GM12878 (cell line): ENCODE results near the gene GALNT3. TPM values are rescaled to one million over a fixed set of nuclear protein-coding genes. Genes with fewer than 3 reads are reported as not detected.

Experiments used
- ATAC-seq: fragments of 200-7000 bp; cut with Tn5 transposase; 3 replicates; pipeline ENCODE4 v1.9.1; 2020; ENCODE audit warnings: mild to moderate bottlenecking, moderate library complexity
- BruUV-seq: library from RNA; stranded (reverse); fragments of 400-500 nt; replicated peaks from 2 replicates; lab custom pipeline; 2021; lab: Mats Ljungman, UMichigan
- CTCF ChIA-PET: fragments of 300-600 bp; sonication (Branson Sonifier 250); formaldehyde crosslinking; extraction: SDS; loops from one replicate; lab custom pipeline; 2021; ENCODE audit warnings: inconsistent platforms; lab: Yijun Ruan, JAX
- POLR2A ChIA-PET: fragments of 350-600 bp; formaldehyde crosslinking; extraction: SDS; loops from one replicate; lab custom pipeline; 2021; ENCODE audit warnings: inconsistent platforms; lab: Charles Lee
- RAD21 ChIA-PET: fragments of 300-600 bp; sonication (Branson Sonifier 250); formaldehyde crosslinking; loops from one replicate; lab custom pipeline; 2023; ENCODE audit warnings: antibody characterized with exemption; ENCODE audit not compliant: unreplicated experiment; lab: Charles Lee
- SMC1A ChIA-PET: fragments of 300-600 bp; sonication (Branson Sonifier 250); formaldehyde crosslinking; loops from one replicate; lab custom pipeline; 2023; ENCODE audit not compliant: unreplicated experiment, uncharacterized antibody; lab: Charles Lee
- DNase-seq: peaks from one replicate; pipeline ENCODE4 v3.0.0-alpha.2; 2011; ENCODE audit warnings: low read depth, low spot score
- FAIRE-seq: peaks from 3 replicates; lab custom pipeline; 2011; peaks lifted over from hg19 to GRCh38; lab: Jason Lieb, UNC
- H2AFZ ChIP-seq: 2 replicates; pipeline ENCODE4 v1.6.0; 2011; ENCODE audit warnings: low read depth, low read length, control low read depth; ENCODE audit not compliant: control insufficient read depth
- H3K27ac ChIP-seq: 2 replicates; pipeline ENCODE4 v1.5.1; 2011; ENCODE audit warnings: control low read depth; ENCODE audit not compliant: control insufficient read depth, insufficient read depth
- H3K27me3 ChIP-seq, 2 experiments: replicated peaks in 1 of 2; 2 replicates each; pipeline versions ENCODE4 v1.6.0 to v1.6.1; 2011; ENCODE audit warnings: low read length in 1 of 2; ENCODE audit not compliant: control insufficient read depth in 2 of 2, insufficient read depth in 2 of 2
- H3K36me3 ChIP-seq, 2 experiments: 2 replicates each; pipeline ENCODE4 v1.5.1; 2011; ENCODE audit warnings: low read length in 1 of 2; ENCODE audit not compliant: control insufficient read depth in 2 of 2, insufficient read depth in 2 of 2
- H3K4me1 ChIP-seq: 2 replicates; pipeline ENCODE4 v1.6.1; 2011; ENCODE audit warnings: mild to moderate bottlenecking, low read length, moderate library complexity, mixed read lengths; ENCODE audit not compliant: control insufficient read depth, insufficient read depth
- H3K4me2 ChIP-seq: 2 replicates; pipeline ENCODE4 v1.6.0; 2011; ENCODE audit warnings: control low read depth; ENCODE audit not compliant: control insufficient read depth, insufficient read depth
- H3K4me3 ChIP-seq: fragments of 200-600 bp; sonication (generic); 2 replicates; pipeline ENCODE4 v1.5.1; 2016
- H3K79me2 ChIP-seq: 2 replicates; pipeline ENCODE4 v1.6.0; 2011; ENCODE audit warnings: low read length; ENCODE audit not compliant: control insufficient read depth, insufficient read depth
- H3K9ac ChIP-seq: 2 replicates; pipeline ENCODE4 v1.8.0; 2011; ENCODE audit warnings: low read length, control low read depth, mixed read lengths; ENCODE audit not compliant: control insufficient read depth, insufficient read depth
- H3K9me3 ChIP-seq: replicated peaks from 3 replicates; pipeline ENCODE4 v1.5.1; 2011; ENCODE audit warnings: mild to moderate bottlenecking, low read length; ENCODE audit not compliant: control insufficient read depth, insufficient read depth
- H4K20me1 ChIP-seq: 2 replicates; pipeline ENCODE4 v1.6.0; 2011; ENCODE audit not compliant: control insufficient read depth, insufficient read depth
- ASH2L ChIP-seq: fragments of 300-600, 200-600 bp; sonication (generic); IDR thresholded peaks from 2 replicates; pipeline ENCODE4 v1.6.1; 2017; ENCODE audit warnings: low read depth, mild to moderate bottlenecking, borderline replicate concordance
- ATF7 ChIP-seq: fragments of 450-650 bp; IDR thresholded peaks from 2 replicates; pipeline ENCODE4 v1.6.1; 2016; ENCODE audit warnings: low read depth, mild to moderate bottlenecking
- E4F1 ChIP-seq: fragments of 450-650 bp; IDR thresholded peaks from 2 replicates; pipeline ENCODE4 v1.6.1; 2018; ENCODE audit warnings: borderline replicate concordance, mild to moderate bottlenecking; ENCODE audit not compliant: partially characterized antibody
- GATAD2B ChIP-seq: fragments of 450-650 bp; conservative IDR thresholded peaks from 2 replicates; pipeline ENCODE4 v1.6.1; 2017; ENCODE audit warnings: low read depth, mild to moderate bottlenecking, moderate library complexity
- IRF4 ChIP-seq: IDR thresholded peaks from 2 replicates; pipeline ENCODE4 v1.6.1; 2011; ENCODE audit warnings: low read depth, low read length
- MTA3 ChIP-seq: IDR thresholded peaks from 2 replicates; pipeline ENCODE4 v1.6.1; 2012; ENCODE audit warnings: low read length, inconsistent platforms, borderline replicate concordance
- NFIC ChIP-seq: IDR thresholded peaks from 2 replicates; pipeline ENCODE4 v1.6.1; 2012; ENCODE audit warnings: low read depth, mild to moderate bottlenecking, inconsistent platforms, low read length, moderate library complexity
- NR2F1 ChIP-seq: fragments of 450-650 bp; conservative IDR thresholded peaks from 2 replicates; pipeline ENCODE4 v1.6.1; 2017; ENCODE audit warnings: mild to moderate bottlenecking
- PAX5 ChIP-seq: IDR thresholded peaks from 2 replicates; pipeline ENCODE4 v1.6.1; 2011; ENCODE audit warnings: low read depth, low read length, borderline replicate concordance
- RAD51 ChIP-seq: fragments of 450-650 bp; IDR thresholded peaks from 2 replicates; pipeline ENCODE4 v1.6.1; 2016; ENCODE audit warnings: moderate library complexity, mild to moderate bottlenecking, inconsistent platforms
- SMAD5 ChIP-seq: IDR thresholded peaks from 2 replicates; pipeline ENCODE4 v1.6.1; 2016; ENCODE audit warnings: antibody characterized with exemption, low read depth
- TAF1 ChIP-seq: IDR thresholded peaks from 2 replicates; pipeline ENCODE4 v1.6.1; 2011; ENCODE audit warnings: mild to moderate bottlenecking, low read depth, low read length, borderline replicate concordance
- WGBS: methylation state at CpG from one replicate; pipeline ENCODE4 v1.1.6; 2016; ENCODE audit warnings: low lambda C conversion rate; ENCODE audit not compliant: insufficient replicate concordance, insufficient coverage; ENCODE audit errors: missing lambda C conversion rate; 5-methylcytosine and 5-hydroxymethylcytosine counted together
- in situ Hi-C: fragments of 300-500 bp; cut with MboI; formaldehyde crosslinking; loops from 9 replicates; pipeline ENCODE4 v1.14.3; 2018; ENCODE audit warnings: mixed read lengths
- intact Hi-C: fragments of 100-400 bp; cut with micrococcal nuclease; formaldehyde crosslinking; loops from one replicate; pipeline ENCODE4 v1.14.2; 2022; ENCODE audit not compliant: unreplicated experiment
- polyA plus RNA-seq, 11 experiments: library from polyadenylated mRNA; depleted of rRNA in 4 of 11; unstranded in 6 of 11; stranded (reverse) in 5 of 11; fragments of >200 nt; fragmentation: Nextera tagmentation in 4 of 11; fragmentation: Illumina TruSeq in 1 of 11; extraction: Ambion mirVana in 4 of 11; extraction: Trizol in 1 of 11; gene quantifications; 1 replicate in 1 of 11; 2 replicates in 10 of 11; pipeline versions ENCODE4 v1.2.1 to v1.2.3, GENCODE V29; 2011 to 2016; ENCODE audit warnings: inconsistent platforms in 2 of 11, missing spikeins in 2 of 11, low read depth in 1 of 11
- total RNA-seq, 4 experiments: library from RNA; depleted of rRNA in 3 of 4; stranded (reverse); fragments of >200 nt in 3 of 4; fragmentation: Illumina TruSeq in 1 of 4; extraction: Trizol in 1 of 4; gene quantifications; 2 replicates each; pipeline versions ENCODE4 v1.2.1 to v1.2.3, GENCODE V29; 2013 to 2021
- TF ChIP-seq, protein P1 (sequence below): fragments of 450-650 bp; IDR thresholded peaks from 2 replicates; pipeline ENCODE4 v1.6.1; 2016; ENCODE audit warnings: mild to moderate bottlenecking
- TF ChIP-seq, protein P2 (sequence below): fragments of 450-650 bp; IDR thresholded peaks from 2 replicates; pipeline ENCODE4 v1.6.1; 2017; ENCODE audit warnings: mild to moderate bottlenecking

The GALNT3 gene
- total and polyA plus RNA-seq, 10 of the 15 experiments (the other 5 are each of a cell fraction or from before 2014, with no cell fraction given): 0.53 to 3.7 (median 1.1) TPM

GRCh38 chr2:165776796-165777195, 17.3 kb downstream of the GALNT3 start:
- no peak overlapping the region for H2AFZ ChIP-seq
- in situ Hi-C loops: no loop called here
- POLR2A ChIA-PET: no interaction called here
- CTCF ChIA-PET: no interaction called here
- no peaks in the 10 kb centered on the region for H3K36me3 ChIP-seq
- FAIRE-seq (no peak), DNase-seq (no peak), ATAC-seq (no peak)
- no peaks in the 10 kb centered on the region for H4K20me1 ChIP-seq
- no peak for TF ChIP-seq SMAD5
- no peak for TF ChIP-seq PAX5
- TF ChIP-seq IRF4: no peak
- no peak for TF ChIP-seq GATAD2B
- RAD21 ChIA-PET: no interaction called here
- no peak overlapping the region for H3K27ac ChIP-seq
- no peaks in the 10 kb centered on the region for H3K4me1 ChIP-seq
- intact Hi-C loops: loop anchor here (5.0 kb wide), 3 partner anchors 79 to 539 kb away; partner anchors contain the start of gene SCN2A
- no peak overlapping the region for H3K9ac ChIP-seq
- H3K27me3 ChIP-seq: no peaks in the 10 kb centered on the region
- H3K4me3 ChIP-seq: no peak overlapping the region
- H3K4me2 ChIP-seq: no peak overlapping the region
- BruUV-seq: no TSS peak
- SMC1A ChIA-PET: no interaction called here
- H3K79me2 ChIP-seq: no peaks in the 10 kb centered on the region
- no peaks in the 10 kb centered on the region for H3K9me3 ChIP-seq

DNA sequence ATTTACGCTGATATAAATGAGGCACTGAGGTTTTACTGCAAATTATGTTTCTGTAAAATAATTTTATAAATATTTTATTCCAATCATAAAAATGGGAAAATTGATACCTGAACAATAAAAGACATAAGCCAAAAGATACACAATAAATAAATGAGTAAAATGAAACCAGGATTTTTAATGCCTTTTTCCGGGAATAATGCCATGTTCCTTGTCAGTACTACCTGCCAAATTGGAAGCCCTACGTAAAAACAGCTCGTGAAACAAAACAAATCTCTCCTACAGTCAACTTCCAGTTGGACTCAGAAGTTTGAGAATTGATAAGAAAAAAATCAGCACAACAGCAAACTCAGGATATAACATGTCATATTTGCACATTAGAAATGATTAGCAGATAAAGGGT, 18.0 kb downstream of the GALNT3 start:
- CTCF ChIA-PET: interaction anchor here (0.9 kb wide), 1 partner anchor 24 kb away, joined by 3 read pairs; no protein-coding TSS in a partner anchor
- 39% methylated on average over 4 of the region's 4 CpGs for WGBS
- H3K79me2 ChIP-seq: no peaks in the 10 kb centered on the region
- no peak overlapping the region for H3K27ac ChIP-seq
- H3K9ac ChIP-seq: no peak overlapping the region
- ATAC-seq (no peak), DNase-seq (no peak), FAIRE-seq (no peak)
- in situ Hi-C loops (no loop called here), intact Hi-C loops (loop anchor here (5.0 kb wide), 3 partner anchors 79 to 539 kb away; partner anchors contain the start of gene SCN2A)
- SMC1A ChIA-PET: no interaction called here
- H3K4me3 ChIP-seq: no peak overlapping the region
- H2AFZ ChIP-seq: no peak overlapping the region
- no TSS peak for BruUV-seq
- RAD21 ChIA-PET: no interaction called here
- H3K36me3 ChIP-seq: no peaks in the 10 kb centered on the region
- H3K9me3 ChIP-seq: no peaks in the 10 kb centered on the region
- H3K27me3 ChIP-seq: no peaks in the 10 kb centered on the region
- H4K20me1 ChIP-seq: no peaks in the 10 kb centered on the region
- no peak overlapping the region for H3K4me2 ChIP-seq
- POLR2A ChIA-PET: no interaction called here
- no peaks in the 10 kb centered on the region for H3K4me1 ChIP-seq
- TF ChIP-seq, protein P1, sequence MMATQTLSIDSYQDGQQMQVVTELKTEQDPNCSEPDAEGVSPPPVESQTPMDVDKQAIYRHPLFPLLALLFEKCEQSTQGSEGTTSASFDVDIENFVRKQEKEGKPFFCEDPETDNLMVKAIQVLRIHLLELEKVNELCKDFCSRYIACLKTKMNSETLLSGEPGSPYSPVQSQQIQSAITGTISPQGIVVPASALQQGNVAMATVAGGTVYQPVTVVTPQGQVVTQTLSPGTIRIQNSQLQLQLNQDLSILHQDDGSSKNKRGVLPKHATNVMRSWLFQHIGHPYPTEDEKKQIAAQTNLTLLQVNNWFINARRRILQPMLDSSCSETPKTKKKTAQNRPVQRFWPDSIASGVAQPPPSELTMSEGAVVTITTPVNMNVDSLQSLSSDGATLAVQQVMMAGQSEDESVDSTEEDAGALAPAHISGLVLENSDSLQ: no peak
- no peak for TF ChIP-seq MTA3
- no peak for TF ChIP-seq NR2F1
- no peak for TF ChIP-seq RAD51
- no peak for TF ChIP-seq ASH2L
- TF ChIP-seq GATAD2B: no peak
- no peak for TF ChIP-seq E4F1
- TF ChIP-seq NFIC: no peak
- TF ChIP-seq ATF7: no peak
- TF ChIP-seq TAF1: no peak
- TF ChIP-seq, protein P2, sequence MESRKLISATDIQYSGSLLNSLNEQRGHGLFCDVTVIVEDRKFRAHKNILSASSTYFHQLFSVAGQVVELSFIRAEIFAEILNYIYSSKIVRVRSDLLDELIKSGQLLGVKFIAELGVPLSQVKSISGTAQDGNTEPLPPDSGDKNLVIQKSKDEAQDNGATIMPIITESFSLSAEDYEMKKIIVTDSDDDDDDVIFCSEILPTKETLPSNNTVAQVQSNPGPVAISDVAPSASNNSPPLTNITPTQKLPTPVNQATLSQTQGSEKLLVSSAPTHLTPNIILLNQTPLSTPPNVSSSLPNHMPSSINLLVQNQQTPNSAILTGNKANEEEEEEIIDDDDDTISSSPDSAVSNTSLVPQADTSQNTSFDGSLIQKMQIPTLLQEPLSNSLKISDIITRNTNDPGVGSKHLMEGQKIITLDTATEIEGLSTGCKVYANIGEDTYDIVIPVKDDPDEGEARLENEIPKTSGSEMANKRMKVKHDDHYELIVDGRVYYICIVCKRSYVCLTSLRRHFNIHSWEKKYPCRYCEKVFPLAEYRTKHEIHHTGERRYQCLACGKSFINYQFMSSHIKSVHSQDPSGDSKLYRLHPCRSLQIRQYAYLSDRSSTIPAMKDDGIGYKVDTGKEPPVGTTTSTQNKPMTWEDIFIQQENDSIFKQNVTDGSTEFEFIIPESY: no peak
